Motor neuron (in vitro differentiated cells): ENCODE measurements around the gene SELL. TPM values are rescaled to one million over a fixed set of nuclear protein-coding genes. Genes with fewer than 3 reads are reported as not detected.
"Not testable (repeated sequence)": the region's sequence is repeated elsewhere in the genome, so short reads cannot be mapped to it uniquely, and the experiment has no call there.

ENCODE experiments used
- ATAC-seq, 8 experiments: fragments of 200-7000 bp; cut with Tn5 transposase; replicated peaks in 6 of 8; 2 replicates each; pipeline ENCODE4 v1.8.0; 2021; ENCODE audit warnings: mild to moderate bottlenecking in 8 of 8, moderate library complexity in 8 of 8
- H3K27ac ChIP-seq, 2 donors: fragments of 250-450 bp; sonication (Bioruptor Pico); 2 replicates each; pipeline ENCODE4 v1.9.0; 2021; ENCODE audit warnings: antibody characterized with exemption in 2 of 2, mild to moderate bottlenecking in 2 of 2, moderate library complexity in 1 of 2
- H3K4me1 ChIP-seq, 2 donors: fragments of 250-450 bp; sonication (Bioruptor Pico); replicated peaks in 1 of 2; 2 replicates each; pipeline ENCODE4 v1.6.1; 2021; ENCODE audit warnings: antibody characterized with exemption in 2 of 2, mild to moderate bottlenecking in 2 of 2, moderate library complexity in 1 of 2
- H3K4me3 ChIP-seq, 5 donors: fragments of 250-450 bp; sonication (Bioruptor Pico); 2 replicates each; pipeline ENCODE4 v1.9.0; 2021; ENCODE audit warnings: antibody characterized with exemption in 5 of 5, mild to moderate bottlenecking in 5 of 5, moderate library complexity in 4 of 5
- WGBS, 10 experiments: fragments of 450-650 bp; shearing (Covaris generic); methylation state at CpG; one replicate each; pipeline ENCODE4 v1.0.0; 2022; 5-methylcytosine and 5-hydroxymethylcytosine counted together
- in situ Hi-C, 9 experiments: fragments of 400-800 bp; cut with MboI; loops; one replicate each; pipeline ENCODE4 v1.15.0; 2021; ENCODE audit warnings: low sequenced_read_pairs in 9 of 9, low pct_unique_long_range_greater_than_20kb in 2 of 9; ENCODE audit not compliant: unreplicated experiment in 9 of 9
- total RNA-seq, 8 experiments: library from RNA; unstranded; fragments of 300-600 nt; gene quantifications; 2 replicates each; pipeline versions ENCODE4 v1.2.3 to v1.2.4, GENCODE V29; 2022

SELL gene
- total RNA-seq, 8 experiments from 2014 or later: 0.41 to 28.3 (median 0.67) TPM; not detected in 4

DNA sequence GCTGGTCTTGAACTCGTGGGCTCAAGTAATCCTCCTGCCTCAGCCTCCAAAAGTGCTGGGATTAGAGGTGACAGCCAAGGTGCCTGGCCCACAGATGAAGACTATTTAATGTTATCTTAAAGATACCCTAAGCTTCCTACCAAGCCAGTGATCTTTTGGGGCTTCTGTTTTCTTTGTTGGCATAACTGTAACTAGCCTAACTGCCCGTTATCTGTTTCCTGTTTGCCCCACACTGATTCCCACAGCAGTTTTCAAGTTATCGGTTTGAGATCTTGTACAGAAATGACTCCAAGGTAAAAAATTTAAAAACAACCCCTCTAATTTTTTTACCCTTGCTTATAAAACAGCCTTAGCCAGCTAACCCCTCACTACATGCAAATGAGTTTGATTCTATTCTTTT lies 12.4 kb downstream of the SELL start:
- H3K27ac ChIP-seq: no peak overlapping the region
- in situ Hi-C loops: no loop called here
- H3K4me3 ChIP-seq: no peak overlapping the region
- 37 to 94% (median 76%) methylated on average over 2 to 3 of the region's 3 CpGs; no CpG with 5 or more reads in 1 of the 10 experiments for WGBS, 10 experiments
- ATAC-seq: no peak
- no peaks in the 10 kb centered on the region for H3K4me1 ChIP-seq

GRCh38 chr1:169697755-169698154 lies 13.7 kb downstream of the SELL start:
- WGBS, 10 experiments: 0 to 100% (median 82%) methylated on average over 1 of the region's 1 CpG; no CpG with 5 or more reads in 3 of the 10 experiments
- in situ Hi-C loops: no loop called here

GRCh38 chr1:169696273-169697100 lies 14.9 kb downstream of the SELL start:
- Histone ChIP-seq H3K4me1 (no peaks in the 10 kb centered on the region), H3K27ac (no peak overlapping the region), H3K4me3 (no peak overlapping the region)
- 6 to 96% (median 75%) methylated on average over 1 to 3 of the region's 3 CpGs; no CpG with 5 or more reads in 2 of the 10 experiments for WGBS, 10 experiments
- no peak for ATAC-seq
- in situ Hi-C loops: no loop called here

More at GRCh38 chr1:169697755-169698154, 13.7 kb downstream of the SELL start:
- no peak for ATAC-seq
- Histone ChIP-seq H3K27ac (no peak overlapping the region), H3K4me1 (no peaks in the 10 kb centered on the region), H3K4me3 (no peak overlapping the region)

- no peak overlapping the region for H3K27ac ChIP-seq
- 14 to 95% (median 42%) methylated on average over 1 to 5 of the region's 5 CpGs for WGBS, 10 experiments
- H3K4me1 ChIP-seq: no peaks in the 10 kb centered on the region
- ATAC-seq: peak in 2 of 8 experiments; percentile 41 to 96
- no peak overlapping the region for H3K4me3 ChIP-seq
- in situ Hi-C loops: no loop called here
These were observed 16.9 kb downstream of the SELL start for GRCh38 chr1:169694304-169695075.

DNA sequence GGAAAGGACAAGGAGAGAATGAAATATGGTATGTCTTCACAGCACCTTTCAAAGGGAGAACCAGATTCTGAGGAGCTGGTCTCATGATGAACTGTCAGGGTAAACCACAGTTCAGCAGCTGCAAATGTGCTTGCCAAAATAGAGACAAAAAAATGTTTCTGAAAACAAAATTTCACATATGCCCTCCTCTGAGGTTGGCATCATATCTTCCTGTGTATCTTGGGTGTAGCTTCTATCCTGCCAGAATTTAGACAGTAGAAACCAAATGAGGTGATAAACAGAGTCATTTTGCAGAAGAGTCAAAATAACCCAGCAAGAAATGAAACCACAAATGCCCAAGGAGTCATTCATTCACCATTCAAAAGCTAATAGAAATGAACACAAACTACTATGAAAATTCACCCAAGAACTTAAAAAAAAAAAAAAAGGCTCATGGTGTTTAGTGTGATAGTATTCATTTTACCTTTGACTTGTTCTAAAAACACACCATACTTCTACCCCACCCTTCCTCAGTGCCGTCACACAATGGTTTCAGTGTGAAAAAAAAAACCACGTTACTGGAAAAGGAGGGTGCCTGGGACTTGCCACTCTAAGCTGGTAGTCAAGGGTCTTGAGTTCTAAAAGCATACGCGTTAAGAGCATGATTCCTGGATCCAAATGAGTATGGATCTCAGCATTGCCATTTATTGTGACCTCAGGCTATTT lies 18.5 kb downstream of the SELL start:
- in situ Hi-C loops: no loop called here
- no peak overlapping the region for H3K4me3 ChIP-seq
- H3K4me1 ChIP-seq: no peaks in the 10 kb centered on the region
- WGBS, 10 experiments: 56 to 97% (median 88%) methylated on average over 2 to 4 of the region's 4 CpGs; no CpG with 5 or more reads in 1 of the 10 experiments
- no peak overlapping the region for H3K27ac ChIP-seq
- ATAC-seq: no peak

- no peak overlapping the region for H3K27ac ChIP-seq
- in situ Hi-C loops: no loop called here
- H3K4me3 ChIP-seq: no peak overlapping the region
- H3K4me1 ChIP-seq: no peaks in the 10 kb centered on the region
- no peak for ATAC-seq
These were observed 20.9 kb downstream of the SELL start for GRCh38 chr1:169690489-169690888.

GRCh38 chr1:169689395-169689794 lies 22.0 kb downstream of the SELL start:
- in situ Hi-C loops: no loop called here
- Histone ChIP-seq H3K27ac (no peak overlapping the region), H3K4me1 (no peaks in the 10 kb centered on the region), H3K4me3 (no peak overlapping the region)
- WGBS, 10 experiments: 33 to 70% (median 58%) methylated on average over 1 to 2 of the region's 2 CpGs; no CpG with 5 or more reads in 4 of the 10 experiments
- no peak for ATAC-seq

DNA sequence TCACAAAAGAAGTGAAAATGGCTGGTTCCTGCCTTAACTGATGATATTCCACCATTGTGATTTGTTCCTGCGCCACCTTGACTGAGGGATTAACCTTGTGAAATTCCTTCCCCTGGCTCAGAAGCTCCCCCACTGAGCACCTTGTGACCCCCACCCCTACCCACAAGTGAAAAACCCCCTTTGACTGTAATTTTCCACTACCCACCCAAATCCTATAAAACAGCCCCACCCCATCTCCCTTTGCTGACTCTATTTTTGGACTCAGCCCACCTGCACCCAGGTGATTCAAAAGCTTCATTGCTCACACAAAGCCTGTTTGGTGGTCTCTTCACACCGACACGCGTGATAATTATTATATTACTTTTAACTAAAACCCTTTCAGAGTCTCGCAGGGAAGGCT lies 23.0 kb downstream of the SELL start:
- H3K4me1 ChIP-seq, H3K4me3 ChIP-seq, H3K27ac ChIP-seq, ATAC-seq, in situ Hi-C loops: not testable (repeated sequence)
- 20 to 93% (median 85%) methylated on average over 1 to 5 of the region's 5 CpGs; no CpG with 5 or more reads in 4 of the 10 experiments for WGBS, 10 experiments

DNA sequence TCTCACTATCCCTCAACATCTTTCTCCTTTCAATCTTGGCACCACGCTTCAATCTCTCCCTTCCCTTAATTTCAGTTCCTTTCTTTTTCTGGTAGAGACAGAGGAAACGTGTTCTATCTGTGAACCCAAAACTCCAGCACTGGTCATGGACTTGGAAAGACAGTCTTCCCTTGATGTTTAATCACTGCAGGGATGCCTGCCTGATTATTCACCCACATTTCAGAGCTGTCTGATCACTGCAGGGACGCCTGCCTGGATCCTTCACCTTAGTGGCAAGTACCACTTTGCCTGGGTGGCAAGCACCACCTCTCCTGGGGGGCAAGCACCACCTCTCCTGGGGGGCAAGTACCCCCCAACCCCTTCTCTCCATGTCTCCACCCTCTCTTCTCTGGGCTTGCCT lies 27.8 kb downstream of the SELL start:
- in situ Hi-C loops: no loop called here
- Histone ChIP-seq H3K27ac (no peak overlapping the region), H3K4me3 (no peak overlapping the region), H3K4me1 (peaks cover 9 to 18% of the 10 kb centered on the region in 2 donors)
- 8 to 90% (median 76%) methylated on average over 1 to 3 of the region's 3 CpGs for WGBS, 10 experiments
- ATAC-seq: no peak

DNA sequence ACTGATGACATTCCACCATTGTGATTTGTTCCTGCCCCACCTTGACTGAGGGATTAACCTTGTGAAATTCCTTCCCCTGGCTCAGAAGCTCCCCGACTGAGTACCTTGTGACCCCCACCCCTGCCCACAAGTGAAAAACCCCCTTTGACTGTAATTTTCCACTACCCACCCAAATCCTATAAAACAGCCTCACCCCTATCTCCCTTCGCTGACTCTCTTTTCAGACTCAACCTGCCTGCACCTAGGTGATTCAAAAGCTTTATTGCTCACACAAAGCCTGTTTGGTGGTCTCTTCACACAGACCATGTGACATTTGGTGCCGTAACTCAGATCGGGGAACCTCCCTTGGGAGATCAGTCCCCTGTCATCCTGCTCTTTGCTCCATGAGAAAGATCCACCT lies 28.3 kb downstream of the SELL start:
- H3K4me3 ChIP-seq, in situ Hi-C loops, ATAC-seq, H3K27ac ChIP-seq: not testable (repeated sequence)
- WGBS, 10 experiments: 67 to 100% (median 78%) methylated on average over 1 to 4 of the region's 4 CpGs; no CpG with 5 or more reads in 2 of the 10 experiments
- H3K4me1 ChIP-seq: peaks cover 9 to 18% of the 10 kb centered on the region in 2 donors

DNA sequence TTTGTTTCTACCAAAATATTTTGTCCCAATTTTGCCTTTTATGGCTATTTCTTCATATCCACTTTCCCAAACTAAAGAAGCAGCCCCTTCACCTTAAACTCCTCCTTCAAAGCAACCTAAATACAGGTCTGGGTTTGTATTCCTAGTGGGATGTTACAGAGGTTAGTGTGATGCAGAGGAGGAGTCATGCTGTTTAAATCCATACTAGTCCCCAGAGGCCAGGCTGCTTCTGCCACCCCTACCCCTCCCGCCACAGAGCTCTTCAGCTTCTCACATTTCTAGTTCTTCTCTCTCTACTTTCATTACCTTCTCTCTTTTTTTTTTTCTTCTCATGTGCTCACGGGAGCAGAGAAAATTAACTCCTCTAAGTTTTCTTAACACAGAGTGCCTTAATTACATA lies 29.3 kb downstream of the SELL start:
- in situ Hi-C loops: no loop called here
- Histone ChIP-seq H3K27ac (no peak overlapping the region), H3K4me3 (no peak overlapping the region), H3K4me1 (peaks cover 9 to 18% of the 10 kb centered on the region in 2 donors)
- WGBS, 10 experiments: 0 to 67% (median 40%) methylated on average over 1 to 2 of the region's 2 CpGs; no CpG with 5 or more reads in 1 of the 10 experiments
- ATAC-seq: no peak

DNA sequence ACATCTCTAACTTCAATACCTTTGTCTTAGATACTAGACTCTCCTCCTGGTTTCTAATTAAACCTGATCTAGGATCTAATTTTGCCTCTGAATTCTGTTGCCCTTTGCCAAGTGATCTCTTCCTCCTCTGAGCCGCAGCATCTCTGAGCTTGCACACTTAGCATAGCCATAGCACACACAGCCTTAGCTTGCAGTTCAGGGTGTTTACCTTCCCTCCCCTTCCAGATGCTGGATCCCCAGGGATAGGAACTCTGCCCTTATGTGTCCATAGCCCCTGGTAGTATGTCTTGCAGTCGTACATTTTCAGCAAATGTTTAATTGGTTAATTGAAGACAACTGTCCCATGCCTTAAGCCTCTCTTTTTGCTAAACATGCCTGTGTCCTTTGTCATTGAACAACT lies 30.3 kb downstream of the SELL start:
- Histone ChIP-seq H3K27ac (no peak overlapping the region), H3K4me3 (no peak overlapping the region), H3K4me1 (peaks cover 9 to 18% of the 10 kb centered on the region in 2 donors)
- WGBS, 10 experiments: 0 to 71% (median 17%) methylated on average over 1 to 2 of the region's 2 CpGs; no CpG with 5 or more reads in 3 of the 10 experiments
- peak in 5 of 8 experiments; percentile 40 to 60 (median 41) for ATAC-seq
- in situ Hi-C loops: no loop called here
